ENCODE measurements around the gene NTSR2.

Gene NTSR2

DNA sequence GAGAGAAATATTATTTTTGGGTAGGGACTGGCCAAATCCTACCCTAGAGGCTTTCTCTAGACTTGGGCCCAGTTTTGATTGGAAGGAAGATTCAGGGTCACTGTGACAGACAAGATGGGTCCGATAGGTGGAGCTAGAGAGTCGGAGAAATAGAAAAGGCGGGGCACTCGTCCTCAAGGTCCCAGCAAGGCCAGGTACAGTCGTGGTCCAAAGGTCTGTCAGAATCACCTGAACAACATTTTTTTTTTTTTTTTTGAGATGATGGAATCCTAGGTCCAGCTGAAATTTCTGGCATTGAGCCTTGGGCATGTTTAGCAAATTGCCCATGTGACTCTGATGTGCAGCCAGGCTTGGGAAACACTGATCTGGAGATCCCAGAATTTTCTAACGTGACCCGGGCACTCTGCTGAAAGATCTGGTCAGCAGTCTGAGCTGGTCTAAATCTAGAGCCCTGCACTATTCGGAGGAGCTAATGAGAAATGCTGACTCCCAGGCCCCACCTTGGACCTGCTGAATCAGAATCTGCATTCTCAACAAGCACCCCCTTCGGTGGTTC, 23.0 kb upstream of the NTSR2 start:
- DNase-seq (peak; percentile 63 to 74 (median 66)), ATAC-seq (replicated peaks) (peak; percentile 76)
- H3K4me1 Mint-ChIP-seq (ENCODE audit: low read depth in 2 of 2), result peaks cover 7% of the 10 kb centered on the region in 2 donors
- H3K36me3 Mint-ChIP-seq (ENCODE audit: insufficient read depth), result no peaks in the 10 kb centered on the region
- H3K27ac Mint-ChIP-seq, result no peak overlapping the region
- H3K9me3 Mint-ChIP-seq, result no peaks in the 10 kb centered on the region
- no peak overlapping the region for H3K4me3 Mint-ChIP-seq
- H3K27me3 Mint-ChIP-seq, result peaks cover 3 to 6% of the 10 kb centered on the region in 2 donors

DNA sequence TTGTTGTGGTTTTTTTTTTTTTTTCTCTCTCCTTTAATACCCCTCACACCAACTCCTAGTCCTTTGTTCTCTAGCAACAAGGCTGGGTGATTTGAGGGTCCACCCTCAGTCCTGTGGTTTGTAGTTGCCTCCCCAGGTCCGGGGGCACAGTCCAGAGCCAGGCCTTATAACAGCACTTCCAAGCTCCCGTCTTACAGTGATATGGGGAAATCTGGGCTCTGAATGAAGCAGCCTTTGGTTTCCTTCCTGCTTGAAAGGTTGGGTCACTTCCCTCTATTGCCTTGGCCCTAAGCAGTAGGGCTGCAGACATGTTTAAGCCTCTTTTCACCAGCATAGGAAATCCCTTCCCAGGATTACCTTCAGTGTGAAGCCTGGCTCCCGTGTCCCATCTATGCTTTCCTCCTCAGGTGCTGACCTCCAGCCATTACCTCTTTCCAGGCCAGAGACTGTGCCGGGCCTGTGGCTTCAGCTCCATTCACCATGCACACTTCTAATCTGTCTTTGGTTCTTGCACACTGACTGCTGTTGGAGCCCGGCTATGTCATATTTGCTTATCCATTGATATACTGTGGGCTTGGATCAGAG, 21.2 kb upstream of the NTSR2 start:
- Mint-ChIP-seq H3K36me3 (ENCODE audit: insufficient read depth) (no peaks in the 10 kb centered on the region), H3K9me3 (no peaks in the 10 kb centered on the region), H3K27me3 (peaks cover 9 to 24% of the 10 kb centered on the region in 2 donors), H3K4me1 (ENCODE audit: low read depth in 2 of 2) (peaks cover 9% of the 10 kb centered on the region in 2 donors), H3K4me3 (no peak overlapping the region), H3K27ac (no peak overlapping the region)
- ATAC-seq (replicated peaks) (no peak), DNase-seq (no peak)

DNA sequence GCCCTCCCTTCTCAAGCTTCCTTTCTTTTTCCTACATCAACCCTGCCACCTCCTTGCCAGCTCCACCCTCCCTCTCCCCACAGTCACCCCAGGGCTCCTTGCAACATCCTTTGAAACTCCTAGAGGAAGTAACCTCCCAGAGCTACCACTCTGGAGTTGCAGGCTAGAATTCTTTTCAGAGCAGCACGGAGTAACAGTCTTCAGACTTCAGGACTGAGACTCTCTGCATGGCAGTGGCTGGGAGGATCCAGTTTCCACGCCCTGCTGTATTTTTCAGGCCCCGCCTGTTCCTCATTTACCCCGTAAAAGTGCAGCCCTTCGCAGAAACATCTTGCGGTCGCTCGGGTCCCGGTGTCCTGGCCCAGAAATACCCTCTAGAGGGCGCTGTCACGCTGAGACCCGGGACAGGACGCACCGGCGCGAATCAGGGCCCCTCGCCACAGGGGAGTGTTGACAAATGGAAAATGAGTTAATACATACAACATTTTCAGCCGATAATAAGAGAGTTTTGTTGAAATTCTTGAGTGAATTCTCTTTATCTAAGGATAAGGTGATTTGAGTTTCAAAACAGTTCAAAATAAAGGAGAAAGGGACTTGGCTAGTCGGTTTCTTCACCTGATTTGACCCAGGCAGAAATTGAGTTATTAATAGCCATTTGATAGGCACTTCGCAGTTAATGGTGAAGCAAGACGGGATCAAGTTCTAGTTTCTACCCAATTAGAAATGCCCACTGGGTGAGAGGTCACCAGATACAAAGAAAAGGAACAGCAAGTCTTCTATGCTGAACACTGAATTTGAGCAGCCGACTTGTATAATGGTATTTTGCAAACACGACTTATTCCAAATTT, 18.5 kb upstream of the NTSR2 start:
- ATAC-seq (replicated peaks) (peak; percentile 92), DNase-seq (peak; percentile 75 to 78 (median 78))
- Mint-ChIP-seq H3K4me3 (peak overlapping the region; percentile 53 to 56), H3K9me3 (no peaks in the 10 kb centered on the region), H3K36me3 (ENCODE audit: insufficient read depth) (no peaks in the 10 kb centered on the region), H3K27me3 (peaks cover 24 to 52% of the 10 kb centered on the region in 2 donors), H3K27ac (peak overlapping the region in 1 of 2 donors; percentile 2), H3K4me1 (ENCODE audit: low read depth in 2 of 2) (peaks cover 9% of the 10 kb centered on the region in 2 donors)

DNA sequence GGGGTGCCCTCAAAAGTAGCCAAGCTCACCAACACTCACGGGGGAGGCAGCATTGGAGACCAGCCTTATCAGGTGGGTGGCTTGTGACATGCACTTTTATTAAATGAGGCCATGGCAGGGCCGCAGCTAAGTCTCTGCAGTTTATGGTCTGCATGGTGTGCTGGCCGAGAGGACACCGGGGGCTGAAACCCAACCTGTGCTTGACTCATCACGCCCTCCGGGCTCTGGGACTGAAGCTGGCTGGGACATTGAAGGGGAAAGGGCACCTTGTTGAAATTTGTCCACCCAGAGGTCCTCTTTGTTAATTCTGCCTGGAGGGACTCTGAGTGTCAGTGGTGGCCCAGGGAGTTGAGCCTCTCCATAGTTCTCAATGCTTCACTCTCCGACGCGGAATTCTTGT, 17.7 kb upstream of the NTSR2 start:
- ATAC-seq (replicated peaks) (no peak), DNase-seq (no peak)
- Mint-ChIP-seq H3K27ac (no peak overlapping the region), H3K4me3 (no peak overlapping the region), H3K9me3 (no peaks in the 10 kb centered on the region), H3K4me1 (ENCODE audit: low read depth in 2 of 2) (peaks cover 9% of the 10 kb centered on the region in 2 donors), H3K27me3 (peaks cover 30 to 59% of the 10 kb centered on the region in 2 donors), H3K36me3 (ENCODE audit: insufficient read depth) (no peaks in the 10 kb centered on the region)

DNA sequence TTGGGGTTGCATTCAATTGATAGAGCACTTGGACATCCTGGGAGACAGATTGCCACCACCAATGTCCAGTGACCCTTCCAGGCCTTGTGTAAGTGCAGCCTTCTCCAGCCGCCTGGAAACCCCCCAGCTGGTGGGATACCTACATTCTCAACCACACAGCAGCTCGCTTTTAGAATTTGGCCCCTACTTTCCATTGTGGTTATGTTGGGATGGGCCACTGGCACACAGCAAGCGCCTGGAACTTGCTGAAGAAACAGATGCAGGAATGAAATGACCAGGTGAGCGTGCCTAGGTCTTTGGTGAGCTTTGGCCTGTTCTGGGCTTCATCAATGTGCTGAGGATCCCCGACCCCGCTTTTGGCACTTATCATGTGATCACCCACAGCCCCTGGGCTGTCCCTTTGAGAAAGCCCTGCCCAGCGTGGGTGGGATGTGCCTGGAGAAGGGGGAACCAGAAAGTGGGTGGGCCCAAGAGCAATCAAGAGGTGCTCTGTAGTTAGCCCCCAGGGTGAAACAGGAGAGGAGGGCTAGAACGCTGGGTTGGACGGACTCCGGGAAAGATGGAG, 16.0 kb upstream of the NTSR2 start:
- H3K27ac Mint-ChIP-seq, result peak overlapping the region in 1 of 2 donors; percentile 24
- H3K4me3 Mint-ChIP-seq, result no peak overlapping the region
- H3K36me3 Mint-ChIP-seq (ENCODE audit: insufficient read depth), result no peaks in the 10 kb centered on the region
- H3K9me3 Mint-ChIP-seq, result no peaks in the 10 kb centered on the region
- no peak for ATAC-seq (replicated peaks)
- peaks cover 37 to 70% of the 10 kb centered on the region in 2 donors for H3K27me3 Mint-ChIP-seq
- DNase-seq, result no peak
- H3K4me1 Mint-ChIP-seq (ENCODE audit: low read depth in 2 of 2), result peaks cover 13 to 17% of the 10 kb centered on the region in 2 donors

DNA sequence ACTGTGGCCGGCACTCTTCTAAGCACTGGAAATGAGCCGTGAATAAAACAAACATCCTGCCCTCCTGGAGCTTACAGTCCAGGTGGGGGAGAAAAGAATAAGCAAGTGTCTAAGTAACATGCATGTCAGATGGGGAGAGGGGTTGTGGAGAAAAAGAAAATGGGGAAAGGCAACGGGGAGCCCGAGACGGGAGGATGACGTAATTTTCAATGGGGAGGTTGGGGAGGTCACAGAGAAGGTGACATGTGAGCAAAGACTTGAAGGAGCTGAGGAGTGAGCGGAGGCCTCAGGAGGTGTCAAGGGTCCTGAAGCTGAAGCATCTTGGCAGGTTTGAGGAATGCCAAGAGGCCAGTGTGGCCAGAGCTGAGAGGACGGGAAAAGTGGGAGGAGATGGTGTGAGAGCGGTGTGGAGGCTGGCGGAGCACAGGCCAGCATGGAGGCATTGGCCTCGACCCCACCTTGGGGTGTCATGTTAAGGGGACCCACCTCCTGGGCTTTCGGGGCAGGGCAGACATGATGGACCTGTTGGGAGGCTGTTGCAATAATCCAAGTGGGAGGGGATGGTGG, 15.0 kb upstream of the NTSR2 start:
- H3K27ac Mint-ChIP-seq, result no peak overlapping the region
- no peaks in the 10 kb centered on the region for H3K36me3 Mint-ChIP-seq (ENCODE audit: insufficient read depth)

DNA sequence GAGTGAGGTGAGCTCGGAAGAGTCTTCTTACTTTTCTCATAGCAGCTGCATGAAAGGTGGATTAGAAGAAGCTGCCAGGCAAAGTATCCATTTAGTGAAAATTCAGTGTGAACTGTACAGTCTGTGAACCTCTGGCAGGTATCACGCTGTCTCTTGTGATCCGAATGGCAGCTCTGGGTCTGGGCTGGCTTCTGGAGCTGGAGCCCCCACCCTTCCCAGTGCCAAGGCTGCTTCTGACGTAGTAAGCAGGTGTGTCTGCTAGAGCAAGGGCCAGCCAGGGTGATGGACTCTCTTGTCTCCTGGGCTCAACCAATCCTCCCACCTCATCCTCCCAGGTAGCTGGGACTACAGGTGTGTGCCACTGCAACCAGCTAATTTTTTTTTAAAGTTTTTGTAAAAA, 14.0 kb upstream of the NTSR2 start:
- H3K36me3 Mint-ChIP-seq (ENCODE audit: insufficient read depth), result peaks cover 3% of the 10 kb centered on the region
- H3K27me3 Mint-ChIP-seq, result peaks cover 43 to 87% of the 10 kb centered on the region in 2 donors
- DNase-seq (no peak), ATAC-seq (replicated peaks) (no peak)
- no peaks in the 10 kb centered on the region for H3K9me3 Mint-ChIP-seq
- H3K4me1 Mint-ChIP-seq (ENCODE audit: low read depth in 2 of 2), result peaks cover 13 to 17% of the 10 kb centered on the region in 2 donors
- no peak overlapping the region for H3K27ac Mint-ChIP-seq
- no peak overlapping the region for H3K4me3 Mint-ChIP-seq

More for the DNA sequence above, 15.0 kb upstream of the NTSR2 start:
- peaks cover 13 to 17% of the 10 kb centered on the region in 2 donors for H3K4me1 Mint-ChIP-seq (ENCODE audit: low read depth in 2 of 2)
- peaks cover 43 to 77% of the 10 kb centered on the region in 2 donors for H3K27me3 Mint-ChIP-seq
- H3K4me3 Mint-ChIP-seq, result no peak overlapping the region
- no peaks in the 10 kb centered on the region for H3K9me3 Mint-ChIP-seq
- no peak for DNase-seq
- no peak for ATAC-seq (replicated peaks)

DNA sequence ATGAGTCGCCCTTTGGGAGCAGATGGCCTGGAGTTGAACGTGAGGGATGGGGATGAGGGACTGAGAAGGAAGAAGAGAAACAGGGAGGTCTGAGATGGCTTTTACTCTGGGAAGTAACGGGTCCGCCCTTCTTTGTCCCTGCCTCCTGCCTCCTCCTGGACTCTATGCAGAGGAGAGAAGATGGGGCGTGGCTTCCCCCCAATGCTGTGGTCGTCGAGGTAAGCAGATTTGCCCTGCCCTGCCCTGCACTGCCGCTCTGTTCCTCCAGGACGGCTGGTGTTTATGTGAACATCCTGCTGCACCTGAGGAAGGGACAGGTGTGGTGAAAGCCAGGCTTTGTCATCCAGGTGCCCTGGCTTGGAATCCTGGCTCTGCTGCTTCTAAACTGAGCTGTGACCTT, 13.5 kb upstream of the NTSR2 start:
- Mint-ChIP-seq H3K4me1 (ENCODE audit: low read depth in 2 of 2) (peaks cover 10 to 14% of the 10 kb centered on the region in 2 donors), H3K4me3 (no peak overlapping the region), H3K27ac (no peak overlapping the region), H3K9me3 (no peaks in the 10 kb centered on the region), H3K27me3 (peaks cover 43 to 90% of the 10 kb centered on the region in 2 donors), H3K36me3 (ENCODE audit: insufficient read depth) (peaks cover 3% of the 10 kb centered on the region)
- no peak for DNase-seq
- ATAC-seq (replicated peaks), result no peak

DNA sequence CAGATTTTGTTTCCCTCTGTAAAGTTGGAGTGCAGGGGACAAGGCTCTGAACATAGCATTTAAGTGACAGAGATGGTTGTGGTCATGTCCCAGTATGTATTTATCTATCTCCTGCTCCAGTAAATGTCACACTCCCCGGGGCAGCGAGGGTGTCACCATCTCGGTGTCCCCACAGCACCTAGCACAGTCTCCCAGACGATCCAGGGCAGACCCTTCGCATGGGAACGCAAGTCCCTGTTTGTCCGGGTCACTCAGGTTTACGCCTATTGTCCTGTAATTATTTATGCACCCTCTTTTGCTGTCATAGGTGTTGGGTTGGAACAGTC, 12.6 kb upstream of the NTSR2 start:
- H3K36me3 Mint-ChIP-seq (ENCODE audit: insufficient read depth), result peaks cover 3% of the 10 kb centered on the region
- H3K4me3 Mint-ChIP-seq, result no peak overlapping the region
- peaks cover 44 to 90% of the 10 kb centered on the region in 2 donors for H3K27me3 Mint-ChIP-seq
- no peaks in the 10 kb centered on the region for H3K9me3 Mint-ChIP-seq
- peaks cover 4 to 8% of the 10 kb centered on the region in 2 donors for H3K4me1 Mint-ChIP-seq (ENCODE audit: low read depth in 2 of 2)
- H3K27ac Mint-ChIP-seq, result no peak overlapping the region
- DNase-seq, result no peak
- ATAC-seq (replicated peaks), result no peak

DNA sequence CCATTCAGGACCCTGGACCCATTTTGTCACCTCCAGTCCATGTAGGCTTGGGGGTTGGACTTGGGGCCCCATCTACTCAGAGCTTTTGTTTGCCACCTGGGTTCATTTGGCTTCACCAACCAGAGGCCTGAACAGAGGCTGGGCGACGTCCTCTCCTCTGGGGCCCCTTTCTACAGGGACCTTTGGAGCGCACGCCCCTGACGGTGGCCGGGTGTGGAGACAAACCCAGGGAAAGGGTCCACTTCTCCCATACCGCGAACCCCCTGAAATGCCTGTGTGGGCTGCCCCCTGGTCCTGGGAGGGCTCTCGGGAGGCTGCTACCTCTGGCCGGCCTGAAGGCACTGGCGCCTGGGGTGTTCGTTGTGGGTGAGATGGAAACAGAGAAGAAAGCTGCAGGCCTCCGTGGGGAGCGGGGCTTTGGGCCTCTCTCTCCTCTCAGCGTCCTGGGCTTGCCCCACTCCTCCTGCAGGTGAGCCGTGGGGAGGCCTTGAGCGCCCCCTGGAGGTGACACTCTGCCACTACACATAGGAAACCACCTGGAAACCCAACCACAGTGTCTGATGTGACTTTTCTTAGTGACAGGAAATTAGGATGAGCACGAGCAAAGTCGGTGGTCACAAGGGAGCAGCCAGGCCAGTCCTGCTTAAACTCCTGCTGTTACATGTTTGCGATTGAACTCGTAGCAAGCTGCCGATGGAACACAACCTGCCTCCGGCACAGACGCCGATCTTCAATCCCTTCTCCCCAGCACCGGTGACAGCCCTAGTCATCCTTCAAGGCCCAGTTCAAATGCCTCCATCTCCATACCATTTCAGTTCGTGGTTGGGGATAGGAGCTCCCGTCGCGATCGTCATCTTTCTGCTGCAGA, 12.0 kb upstream of the NTSR2 start:
- DNase-seq (peak; percentile 32 to 42 (median 39)), ATAC-seq (replicated peaks) (peak; percentile 68)
- no peak overlapping the region for H3K4me3 Mint-ChIP-seq
- H3K27me3 Mint-ChIP-seq, result peaks cover 46 to 90% of the 10 kb centered on the region in 2 donors
- H3K36me3 Mint-ChIP-seq (ENCODE audit: insufficient read depth), result peaks cover 3% of the 10 kb centered on the region
- peak overlapping the region in 1 of 2 donors; percentile 46 for H3K27ac Mint-ChIP-seq
- peaks cover 4 to 8% of the 10 kb centered on the region in 2 donors for H3K4me1 Mint-ChIP-seq (ENCODE audit: low read depth in 2 of 2)
- H3K9me3 Mint-ChIP-seq, result no peaks in the 10 kb centered on the region

DNA sequence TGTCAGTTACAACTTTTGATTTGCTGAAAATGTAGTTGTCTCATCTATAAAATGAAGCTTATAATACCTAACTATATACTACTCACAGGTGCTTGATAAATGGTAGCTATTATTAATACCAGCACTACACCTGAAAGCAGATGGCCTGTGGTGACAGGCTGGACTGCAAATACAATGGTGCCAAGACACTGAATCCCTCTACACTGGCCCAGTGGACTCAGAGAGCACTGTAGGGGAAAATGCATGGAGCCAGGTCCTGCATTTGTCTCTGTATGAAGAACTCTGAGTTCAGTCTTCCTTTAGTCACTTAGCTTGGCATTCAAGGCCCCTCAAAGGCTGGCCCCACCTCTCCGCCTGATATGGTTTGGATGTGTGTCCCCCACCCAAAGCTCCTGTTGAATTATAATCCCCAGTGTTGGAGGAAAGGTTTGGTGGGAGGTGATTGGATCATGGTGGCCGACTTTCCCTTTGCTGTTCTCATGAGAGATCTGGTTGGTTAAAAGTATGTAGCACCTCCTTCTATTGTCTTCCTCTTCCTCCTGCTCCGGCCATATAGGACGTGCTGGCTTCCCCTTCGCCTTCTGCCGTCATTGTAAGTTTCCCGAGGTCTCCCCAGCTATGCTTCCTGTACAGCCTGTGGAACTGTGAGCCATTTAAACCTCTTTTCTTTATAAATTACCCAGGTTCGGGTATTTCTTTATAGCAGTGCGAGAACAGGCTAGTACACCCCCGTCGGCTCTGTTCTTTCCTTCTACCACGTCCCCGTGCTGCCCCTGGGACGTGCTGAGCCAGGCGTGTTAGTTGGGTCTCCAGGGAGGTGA, 11.1 kb upstream of the NTSR2 start:
- DNase-seq, result no peak
- Mint-ChIP-seq H3K4me1 (ENCODE audit: low read depth in 2 of 2) (peaks cover 4 to 8% of the 10 kb centered on the region in 2 donors), H3K27ac (no peak overlapping the region), H3K27me3 (peaks cover 50 to 90% of the 10 kb centered on the region in 2 donors), H3K4me3 (no peak overlapping the region), H3K36me3 (ENCODE audit: insufficient read depth) (peaks cover 3% of the 10 kb centered on the region), H3K9me3 (no peaks in the 10 kb centered on the region)
- ATAC-seq (replicated peaks), result no peak
